ENCODE data around the gene PLCH1. TPM values are rescaled to one million over a fixed set of nuclear protein-coding genes. Genes with fewer than 3 reads are reported as not detected.

PLCH1 gene
- total RNA-seq, 4 donors from 2014 or later, result 0.19 to 2.1 (median 0.28) TPM

DNA sequence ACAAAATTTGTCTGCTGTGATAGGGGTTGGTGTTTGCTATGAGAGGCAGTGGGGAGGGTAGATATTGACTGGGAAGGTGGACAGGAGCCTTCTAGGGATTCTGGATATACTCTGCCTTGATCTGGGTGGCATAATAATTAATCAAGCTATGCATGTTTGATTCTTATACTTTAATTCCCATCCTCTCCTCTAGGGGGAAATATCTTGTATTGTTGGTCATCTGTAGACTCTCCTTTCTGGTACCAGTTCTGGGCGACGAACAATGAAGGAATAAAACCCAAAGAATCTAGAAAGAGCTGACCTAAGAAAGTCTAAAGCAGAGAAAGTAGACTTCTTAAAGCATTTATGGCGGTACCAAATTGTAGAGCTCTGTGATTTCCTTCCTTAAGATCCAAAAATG lies 253.2 kb downstream of the PLCH1 start:
- 94 to 98% methylated on average over 3 of the region's 3 CpGs for WGBS, 2 donors
- no peaks in the 10 kb centered on the region for H3K27me3 ChIP-seq
- H3K4me1 ChIP-seq, result no peaks in the 10 kb centered on the region
- intact Hi-C loops (cut with DNase I), result no loop called here
- no peak for TF ChIP-seq POLR2A (IDR thresholded peaks at IDR 0.05)
- TF ChIP-seq, protein P1, sequence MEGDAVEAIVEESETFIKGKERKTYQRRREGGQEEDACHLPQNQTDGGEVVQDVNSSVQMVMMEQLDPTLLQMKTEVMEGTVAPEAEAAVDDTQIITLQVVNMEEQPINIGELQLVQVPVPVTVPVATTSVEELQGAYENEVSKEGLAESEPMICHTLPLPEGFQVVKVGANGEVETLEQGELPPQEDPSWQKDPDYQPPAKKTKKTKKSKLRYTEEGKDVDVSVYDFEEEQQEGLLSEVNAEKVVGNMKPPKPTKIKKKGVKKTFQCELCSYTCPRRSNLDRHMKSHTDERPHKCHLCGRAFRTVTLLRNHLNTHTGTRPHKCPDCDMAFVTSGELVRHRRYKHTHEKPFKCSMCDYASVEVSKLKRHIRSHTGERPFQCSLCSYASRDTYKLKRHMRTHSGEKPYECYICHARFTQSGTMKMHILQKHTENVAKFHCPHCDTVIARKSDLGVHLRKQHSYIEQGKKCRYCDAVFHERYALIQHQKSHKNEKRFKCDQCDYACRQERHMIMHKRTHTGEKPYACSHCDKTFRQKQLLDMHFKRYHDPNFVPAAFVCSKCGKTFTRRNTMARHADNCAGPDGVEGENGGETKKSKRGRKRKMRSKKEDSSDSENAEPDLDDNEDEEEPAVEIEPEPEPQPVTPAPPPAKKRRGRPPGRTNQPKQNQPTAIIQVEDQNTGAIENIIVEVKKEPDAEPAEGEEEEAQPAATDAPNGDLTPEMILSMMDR (IDR thresholded peaks at IDR 0.05), result no peak
- H3K27ac ChIP-seq, result no peak overlapping the region
- no peak for DNase-seq
- H3K4me3 ChIP-seq, result no peak overlapping the region
- no peaks in the 10 kb centered on the region for H3K9me3 ChIP-seq
- no peaks in the 10 kb centered on the region for H3K36me3 ChIP-seq

DNA sequence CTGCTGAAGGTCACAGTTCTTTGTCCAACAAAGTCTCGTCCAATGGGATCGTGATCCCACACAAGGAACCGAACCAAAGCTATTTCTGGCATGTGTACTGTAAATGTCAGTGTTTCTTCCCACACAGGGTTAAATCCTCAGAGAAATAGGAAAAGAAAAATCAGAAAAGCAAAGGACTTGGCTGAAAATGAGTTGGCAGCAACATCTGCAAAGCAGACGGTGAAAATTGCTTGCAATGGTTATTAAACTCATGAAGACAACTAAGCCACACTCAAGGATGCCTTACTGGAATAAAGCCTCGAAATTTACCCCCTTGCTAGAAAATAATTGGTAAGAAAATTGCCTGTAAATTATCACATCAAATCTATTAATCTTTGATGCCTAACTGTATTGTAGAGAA lies 256.2 kb downstream of the PLCH1 start:
- H3K4me3 ChIP-seq, result no peak overlapping the region
- no peak for TF ChIP-seq POLR2A (IDR thresholded peaks at IDR 0.05)
- TF ChIP-seq, protein P1 (IDR thresholded peaks at IDR 0.05), result no peak
- intact Hi-C loops (cut with DNase I), result no loop called here

DNA sequence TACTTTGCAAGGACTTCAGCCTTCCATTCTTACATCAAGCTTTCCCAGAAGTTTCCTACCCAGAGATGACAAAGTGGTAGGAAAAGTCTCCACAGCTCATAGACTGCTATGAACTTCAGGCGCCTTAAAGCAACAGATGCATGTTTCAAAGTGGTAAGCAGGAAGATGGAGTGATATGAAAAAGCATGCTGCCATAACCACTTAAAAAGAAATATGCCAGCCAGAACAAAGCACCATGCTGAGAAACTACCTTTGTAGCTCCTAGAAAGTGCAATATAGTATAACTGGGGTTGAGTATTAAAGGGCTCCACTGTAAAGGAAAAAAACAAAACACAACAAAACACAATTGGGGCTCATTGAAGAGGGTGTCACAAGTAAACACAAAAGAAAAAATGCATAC lies 259.0 kb downstream of the PLCH1 start:
- intact Hi-C loops (cut with DNase I), result no loop called here
- no peak for DNase-seq

More for the DNA sequence above, 256.2 kb downstream of the PLCH1 start:
- Histone ChIP-seq H3K4me1 (no peaks in the 10 kb centered on the region), H3K27me3 (no peaks in the 10 kb centered on the region), H3K27ac (no peak overlapping the region), H3K36me3 (no peaks in the 10 kb centered on the region), H3K9me3 (no peaks in the 10 kb centered on the region)
- no peak for DNase-seq
- 55 to 78% methylated on average over 5 of the region's 5 CpGs for WGBS, 2 donors

DNA sequence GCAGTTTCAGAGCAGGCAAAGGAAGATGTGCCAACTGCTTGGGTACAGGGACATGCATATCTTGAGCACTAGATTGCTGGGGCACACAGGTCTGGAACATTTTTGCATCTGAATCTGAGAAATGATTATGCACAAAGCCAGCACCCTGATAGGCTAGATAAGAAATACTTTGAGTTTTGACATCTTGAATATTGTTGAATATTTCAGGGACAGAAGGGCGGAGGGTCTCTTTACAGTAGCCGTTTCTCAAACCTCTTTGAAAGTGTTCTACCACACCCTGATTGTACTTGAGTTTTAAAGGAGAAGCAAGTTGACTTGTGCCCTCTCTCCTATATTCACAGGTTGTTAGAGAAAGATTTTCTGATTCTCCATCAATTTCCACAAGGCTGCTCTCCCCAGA lies 263.3 kb downstream of the PLCH1 start:
- H3K27ac ChIP-seq, result no peak overlapping the region
- no peaks in the 10 kb centered on the region for H3K36me3 ChIP-seq
- TF ChIP-seq, protein P1 (IDR thresholded peaks at IDR 0.05), result no peak
- no peak for TF ChIP-seq POLR2A (IDR thresholded peaks at IDR 0.05)
- no peak for DNase-seq
- no peaks in the 10 kb centered on the region for H3K4me1 ChIP-seq
- WGBS, 2 donors, result 89% methylated on average over 2 of the region's 2 CpGs
- no peaks in the 10 kb centered on the region for H3K27me3 ChIP-seq
- H3K9me3 ChIP-seq, result peaks cover 0 to 3% (median 0%) of the 10 kb centered on the region in 3 donors
- H3K4me3 ChIP-seq, result no peak overlapping the region
- intact Hi-C loops (cut with DNase I), result no loop called here

More for the DNA sequence above, 259.0 kb downstream of the PLCH1 start:
- 73 to 100% methylated on average over 1 of the region's 1 CpG for WGBS, 2 donors
- H3K9me3 ChIP-seq, result no peaks in the 10 kb centered on the region
- H3K36me3 ChIP-seq, result no peaks in the 10 kb centered on the region
- H3K4me1 ChIP-seq, result no peaks in the 10 kb centered on the region
- H3K4me3 ChIP-seq, result no peak overlapping the region
- TF ChIP-seq, protein P1 (IDR thresholded peaks at IDR 0.05), result no peak
- no peak for TF ChIP-seq POLR2A (IDR thresholded peaks at IDR 0.05)
- no peaks in the 10 kb centered on the region for H3K27me3 ChIP-seq
- no peak overlapping the region for H3K27ac ChIP-seq

DNA sequence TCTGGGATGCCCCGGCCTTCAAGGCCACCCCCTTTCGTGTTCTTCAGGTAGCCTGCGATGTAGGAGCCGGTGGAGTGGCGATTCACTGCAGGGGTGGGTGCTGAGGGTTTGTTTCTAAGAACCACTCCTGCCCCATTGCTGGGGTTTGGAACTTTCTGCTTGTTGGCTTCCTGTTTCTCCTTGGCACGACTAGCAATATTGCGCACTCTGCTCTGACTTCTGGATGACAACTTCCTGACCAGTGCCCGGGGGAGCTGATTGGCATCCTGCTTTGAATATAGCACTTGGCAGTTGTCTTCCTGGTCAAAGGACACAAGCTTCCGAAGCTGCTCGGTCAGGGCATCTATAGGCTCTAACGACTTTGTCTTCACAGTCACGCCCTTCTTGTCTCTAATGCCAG lies 263.8 kb downstream of the PLCH1 start:
- Histone ChIP-seq H3K27ac (no peak overlapping the region), H3K36me3 (no peaks in the 10 kb centered on the region), H3K4me1 (no peaks in the 10 kb centered on the region), H3K4me3 (no peak overlapping the region), H3K27me3 (no peaks in the 10 kb centered on the region), H3K9me3 (peaks cover 0 to 3% (median 0%) of the 10 kb centered on the region in 3 donors)
- TF ChIP-seq, protein P1 (IDR thresholded peaks at IDR 0.05), result no peak
- WGBS, 2 donors, result 74 to 81% methylated on average over 12 of the region's 12 CpGs
- intact Hi-C loops (cut with DNase I), result no loop called here
- DNase-seq, result no peak
